Stimulated activated CD4-positive, alpha-beta T cell treated with anti-CD3 and anti-CD28 coated beads, Interleukin-12 subunit alpha, Interleukin-12 subunit beta, amount 100 ng/mL, for 4 hours (primary cell): ENCODE data around the gene EPB41L2.
"Not testable (repeated sequence)": the region's sequence is repeated elsewhere in the genome, so short reads cannot be mapped to it uniquely, and the experiment has no call there.

Experiments used
- DNase-seq: peaks from one replicate; pipeline ENCODE4 v3.0.0-alpha.2; 2020

EPB41L2 gene

GRCh38 chr6:130937942-130938604 is 125.0 kb downstream of the EPB41L2 start:
- no peak for DNase-seq

- no peak for DNase-seq
Observed at GRCh38 chr6:130936933-130937332, 126.1 kb downstream of the EPB41L2 start.

GRCh38 chr6:130935978-130936377 is 127.1 kb downstream of the EPB41L2 start:
- no peak for DNase-seq

GRCh38 chr6:130934848-130935585 is 128.0 kb downstream of the EPB41L2 start:
- DNase-seq: no peak

- no peak for DNase-seq
Observed at GRCh38 chr6:130933712-130934200, 129.3 kb downstream of the EPB41L2 start.

GRCh38 chr6:130932921-130933320 is 130.1 kb downstream of the EPB41L2 start:
- DNase-seq: no peak

- no peak for DNase-seq
Observed at GRCh38 chr6:130932438-130932837, 130.6 kb downstream of the EPB41L2 start.

GRCh38 chr6:130931683-130932082 is 131.4 kb downstream of the EPB41L2 start:
- no peak for DNase-seq

- DNase-seq: no peak
Observed at GRCh38 chr6:130929036-130929678, 133.9 kb downstream of the EPB41L2 start.

- no peak for DNase-seq
Observed at GRCh38 chr6:130928158-130928912, 134.7 kb downstream of the EPB41L2 start.

GRCh38 chr6:130927305-130927704 is 135.7 kb downstream of the EPB41L2 start:
- DNase-seq: no peak

GRCh38 chr6:130923350-130923749 is 139.7 kb downstream of the EPB41L2 start:
- no peak for DNase-seq

- DNase-seq: no peak
Observed at GRCh38 chr6:130922922-130923321, 140.1 kb downstream of the EPB41L2 start.

GRCh38 chr6:130920969-130921368 is 142.1 kb downstream of the EPB41L2 start:
- DNase-seq: no peak

GRCh38 chr6:130918171-130918570 is 144.9 kb downstream of the EPB41L2 start:
- DNase-seq: no peak

- DNase-seq: not testable (repeated sequence)
Observed at GRCh38 chr6:130915606-130916005, 147.4 kb downstream of the EPB41L2 start.

- DNase-seq: no peak
Observed at GRCh38 chr6:130913120-130913519, 149.9 kb downstream of the EPB41L2 start.

GRCh38 chr6:130912434-130912833 is 150.6 kb downstream of the EPB41L2 start:
- no peak for DNase-seq

- no peak for DNase-seq
Observed at GRCh38 chr6:130908958-130909357, 154.1 kb downstream of the EPB41L2 start.

GRCh38 chr6:130908188-130908587 is 154.9 kb downstream of the EPB41L2 start:
- DNase-seq: no peak

- DNase-seq: no peak
Observed at GRCh38 chr6:130907687-130908086, 155.4 kb downstream of the EPB41L2 start.

GRCh38 chr6:130906736-130907381 is 156.2 kb downstream of the EPB41L2 start:
- no peak for DNase-seq

- no peak for DNase-seq
Observed at GRCh38 chr6:130903602-130904001, 159.4 kb downstream of the EPB41L2 start.
